GM12872 (cell line): ENCODE data around the gene ABR.

Experiments used
- TF ChIP-seq, protein P1 (sequence below): IDR thresholded peaks from 3 replicates; pipeline ENCODE4 v1.5.1; 2011; ENCODE audit warnings: low read depth, mild to moderate bottlenecking, low read length, moderate library complexity; ENCODE audit not compliant: insufficient read depth

Gene ABR

DNA sequence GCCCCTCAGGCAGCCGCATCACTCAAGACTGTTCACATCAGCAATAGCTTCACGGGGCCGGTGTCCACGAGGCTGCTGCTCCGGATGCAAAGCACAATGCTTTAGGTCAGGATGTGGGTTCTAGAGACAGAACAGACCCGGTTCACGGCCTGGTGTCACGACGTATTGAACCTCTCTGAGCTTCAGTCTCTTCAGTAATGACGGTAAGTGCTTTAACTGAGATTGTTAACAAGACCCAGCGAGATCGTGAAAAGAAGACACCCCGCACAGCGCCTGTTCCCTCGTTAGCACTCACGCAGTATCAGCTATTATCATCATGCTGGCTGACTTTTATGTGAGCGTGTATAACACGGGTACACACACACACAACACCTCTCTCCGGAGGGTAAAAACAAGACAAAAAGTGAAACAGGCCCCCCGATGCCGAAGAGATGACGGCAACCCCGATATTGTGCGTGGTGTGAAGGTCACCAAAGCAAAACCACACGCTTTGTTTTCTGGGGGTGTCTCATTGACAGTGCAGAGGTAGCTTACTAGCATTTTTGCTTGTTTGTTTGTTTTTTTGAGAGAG lies 21.4 kb upstream of the ABR start:
- TF ChIP-seq, protein P1, sequence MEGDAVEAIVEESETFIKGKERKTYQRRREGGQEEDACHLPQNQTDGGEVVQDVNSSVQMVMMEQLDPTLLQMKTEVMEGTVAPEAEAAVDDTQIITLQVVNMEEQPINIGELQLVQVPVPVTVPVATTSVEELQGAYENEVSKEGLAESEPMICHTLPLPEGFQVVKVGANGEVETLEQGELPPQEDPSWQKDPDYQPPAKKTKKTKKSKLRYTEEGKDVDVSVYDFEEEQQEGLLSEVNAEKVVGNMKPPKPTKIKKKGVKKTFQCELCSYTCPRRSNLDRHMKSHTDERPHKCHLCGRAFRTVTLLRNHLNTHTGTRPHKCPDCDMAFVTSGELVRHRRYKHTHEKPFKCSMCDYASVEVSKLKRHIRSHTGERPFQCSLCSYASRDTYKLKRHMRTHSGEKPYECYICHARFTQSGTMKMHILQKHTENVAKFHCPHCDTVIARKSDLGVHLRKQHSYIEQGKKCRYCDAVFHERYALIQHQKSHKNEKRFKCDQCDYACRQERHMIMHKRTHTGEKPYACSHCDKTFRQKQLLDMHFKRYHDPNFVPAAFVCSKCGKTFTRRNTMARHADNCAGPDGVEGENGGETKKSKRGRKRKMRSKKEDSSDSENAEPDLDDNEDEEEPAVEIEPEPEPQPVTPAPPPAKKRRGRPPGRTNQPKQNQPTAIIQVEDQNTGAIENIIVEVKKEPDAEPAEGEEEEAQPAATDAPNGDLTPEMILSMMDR: no peak

DNA sequence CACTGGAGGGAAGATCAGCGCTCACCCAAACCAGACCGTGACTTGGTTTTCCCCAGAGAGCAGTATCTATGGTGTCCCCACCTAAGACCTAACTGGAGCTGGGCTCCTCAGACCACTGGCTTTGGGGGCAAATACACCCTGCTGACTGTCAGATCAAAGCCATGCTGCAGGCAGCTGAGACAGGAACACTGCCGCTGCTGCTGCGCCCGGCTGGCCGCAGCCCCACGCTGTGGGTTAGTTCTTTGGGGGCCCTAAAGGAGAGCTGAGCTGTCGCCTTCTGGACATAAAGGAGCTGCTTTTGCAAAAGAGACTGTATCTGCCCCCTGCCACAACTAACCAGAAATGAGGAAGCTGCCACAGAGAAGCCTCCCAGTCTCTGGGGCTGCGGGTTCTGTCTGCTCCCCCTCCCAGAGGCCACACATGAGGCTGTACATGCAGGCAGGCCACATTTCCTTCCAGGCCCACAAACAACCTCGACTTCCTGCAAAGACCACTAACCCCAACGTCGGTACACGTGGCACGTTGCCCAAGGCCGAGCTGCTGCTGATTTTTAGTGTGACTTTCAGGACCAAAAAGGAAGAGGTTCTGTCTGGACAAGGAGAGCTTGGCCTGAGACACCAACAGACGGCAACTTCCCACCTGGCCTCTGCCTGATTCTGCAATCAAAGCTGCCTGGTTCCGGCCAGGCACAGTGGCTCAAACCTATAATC lies 18.2 kb upstream of the ABR start:
- TF ChIP-seq, protein P1: no peak

DNA sequence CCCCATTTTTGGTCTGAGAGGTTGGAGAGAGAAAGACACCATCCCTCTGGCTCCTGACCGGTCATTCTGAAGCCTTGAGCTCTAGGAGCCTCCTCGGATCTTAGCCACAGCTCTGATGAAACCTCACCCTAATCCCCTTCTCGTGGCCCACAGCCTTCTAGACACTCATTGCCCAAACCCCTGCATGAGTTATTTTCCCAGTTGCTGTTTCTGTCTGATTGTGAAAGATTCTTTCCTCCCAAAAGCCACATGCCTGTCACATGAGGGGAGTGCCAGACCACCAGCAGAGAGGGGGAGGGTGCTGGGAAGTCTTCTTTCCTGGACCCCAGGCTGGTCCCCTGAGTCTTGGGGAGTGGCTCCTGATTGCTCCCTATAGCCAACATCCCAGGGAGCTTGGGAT lies 17.6 kb upstream of the ABR start:
- TF ChIP-seq, protein P1: no peak

DNA sequence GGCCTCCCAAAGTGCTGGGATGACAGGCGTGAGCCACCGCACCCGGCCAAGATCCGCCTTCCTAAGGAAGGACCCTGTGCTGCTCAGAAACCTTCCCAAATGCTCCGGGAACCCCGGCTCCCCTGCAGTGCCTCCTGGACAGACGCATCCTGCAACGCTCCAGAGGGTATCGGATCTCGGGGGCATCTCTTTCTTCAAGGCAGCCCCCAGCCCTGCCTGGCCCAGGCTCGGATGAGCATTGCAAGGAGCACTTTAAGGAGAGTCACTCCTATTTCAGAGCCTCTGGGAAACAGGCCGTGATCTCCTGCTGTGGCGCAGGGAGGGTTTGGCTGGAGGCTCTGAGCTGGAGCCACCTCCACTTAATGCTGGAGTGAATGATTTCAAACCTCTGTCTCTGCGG lies 17.2 kb upstream of the ABR start:
- TF ChIP-seq, protein P1: no peak

DNA sequence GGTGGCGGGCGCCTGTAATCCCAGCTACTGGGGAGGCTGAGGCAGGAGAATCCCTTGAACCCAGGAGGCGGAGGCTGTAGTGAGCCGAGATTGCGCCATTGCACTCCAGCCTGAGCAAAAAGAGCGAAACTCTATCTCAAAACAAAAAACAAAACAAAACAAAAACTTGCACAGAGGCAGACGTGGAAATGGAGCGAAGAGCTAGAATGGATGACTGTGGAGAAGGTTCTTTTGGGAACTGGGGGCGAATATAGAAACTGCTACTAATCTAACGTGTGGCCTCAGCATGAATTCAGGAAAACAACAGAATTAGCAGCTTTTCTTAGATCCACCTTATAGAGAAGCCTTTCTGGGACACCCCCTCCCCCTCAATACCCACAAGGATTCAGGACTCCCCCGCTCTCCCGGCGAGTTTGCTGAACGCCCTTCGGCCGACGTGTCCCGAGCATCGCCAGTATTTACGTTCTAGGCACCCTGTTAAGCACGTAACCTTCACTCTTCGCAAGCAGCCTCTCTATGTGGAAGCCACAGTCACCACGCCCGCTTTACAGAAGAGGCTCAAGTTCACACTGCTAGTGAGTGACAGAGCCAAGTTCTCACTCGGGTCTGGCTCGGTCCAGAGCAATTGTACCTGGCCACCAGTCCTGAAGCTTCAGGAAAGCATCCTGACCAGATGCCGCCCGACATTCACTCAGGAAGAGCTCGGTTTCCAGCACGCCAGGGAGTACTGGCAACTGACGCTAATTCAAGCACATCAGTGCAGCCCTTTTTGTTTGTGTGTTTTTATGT lies 13.3 kb upstream of the ABR start:
- TF ChIP-seq, protein P1: no peak

DNA sequence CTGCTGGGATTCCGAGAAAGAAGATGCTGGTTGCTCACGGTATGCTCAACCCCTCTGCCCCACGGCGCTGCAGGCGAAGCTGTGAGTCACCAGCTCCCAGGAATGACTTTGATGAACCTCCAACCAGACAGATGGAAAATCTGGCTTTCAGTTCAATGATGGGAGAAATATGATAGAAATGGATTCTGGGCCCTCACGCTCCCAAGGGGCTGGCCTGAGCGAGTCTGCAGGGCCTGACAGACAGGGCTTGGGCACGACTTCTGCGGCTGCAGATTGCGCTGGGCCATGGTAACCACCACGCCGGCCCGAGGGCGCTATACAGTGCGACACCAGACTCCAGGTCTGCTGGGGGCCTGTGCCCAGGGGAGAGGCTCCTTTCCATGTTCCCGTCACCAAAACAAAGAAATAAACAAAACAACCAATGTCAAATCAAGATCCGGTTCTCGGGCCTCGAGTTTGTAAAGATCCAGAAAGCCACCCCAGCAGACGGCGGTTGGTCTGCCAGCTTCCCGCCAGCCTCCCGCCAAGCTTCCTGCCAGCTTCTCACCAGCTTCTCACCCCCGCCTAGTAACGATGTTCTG lies 11.1 kb upstream of the ABR start:
- TF ChIP-seq, protein P1: no peak

DNA sequence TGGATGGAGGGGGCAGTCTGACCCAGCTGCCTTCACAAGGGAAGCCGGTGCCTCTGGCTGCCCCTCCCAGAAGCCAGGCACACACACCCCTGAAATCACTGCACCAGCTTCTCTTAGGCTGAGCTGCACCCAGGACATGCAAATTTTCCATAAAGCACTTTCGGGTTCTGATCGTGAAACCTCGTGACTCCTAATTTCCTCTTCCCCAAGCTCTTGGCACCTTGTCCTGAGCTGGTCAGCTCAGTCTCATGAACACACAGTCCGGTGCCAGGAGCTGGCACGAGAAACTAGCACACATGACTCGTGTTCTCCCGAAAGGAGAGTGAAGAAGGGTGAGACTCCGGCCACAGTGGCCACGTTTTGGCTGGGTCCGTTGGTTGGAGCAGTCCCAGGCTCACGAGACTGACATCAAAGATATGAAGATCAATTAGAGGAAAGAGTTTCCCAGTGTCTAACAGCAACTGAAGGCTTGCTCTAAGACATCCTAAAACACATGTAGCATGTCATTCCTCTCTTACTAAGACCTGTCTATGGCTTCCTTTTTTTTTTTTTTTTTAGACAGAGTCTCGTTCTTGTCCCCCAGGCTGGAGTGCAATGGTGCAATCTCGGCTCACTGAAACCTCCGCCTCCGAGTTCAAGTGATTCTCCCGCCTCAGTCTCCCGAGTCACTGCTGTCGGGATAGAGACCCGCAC lies 9.2 kb upstream of the ABR start:
- TF ChIP-seq, protein P1: no peak
